Hematopoietic multipotent progenitor cell treated with erythropoietin and hydrocortisone succinate and interleukin-3 and kit ligand, for 17 days (in vitro differentiated cells): ENCODE results near the gene ASAP2.

Experiments used
- DNase-seq: peaks from one replicate; pipeline ENCODE4 v3.0.0-alpha.2; 2015; ENCODE audit warnings: low spot score

ASAP2 gene

GRCh38 chr2:9275399-9275798 lies 68.8 kb downstream of the ASAP2 start:
- DNase-seq = no peak

- DNase-seq = no peak
Measured at GRCh38 chr2:9276074-9276473, 69.5 kb downstream of the ASAP2 start.

- DNase-seq = no peak
Measured at GRCh38 chr2:9276901-9277451, 70.4 kb downstream of the ASAP2 start.

GRCh38 chr2:9278439-9278838 lies 71.8 kb downstream of the ASAP2 start:
- no peak for DNase-seq

- no peak for DNase-seq
Measured at GRCh38 chr2:9279426-9279825, 72.8 kb downstream of the ASAP2 start.

- DNase-seq = no peak
Measured at GRCh38 chr2:9280224-9280623, 73.6 kb downstream of the ASAP2 start.

- DNase-seq = no peak
Measured at GRCh38 chr2:9281145-9281544, 74.5 kb downstream of the ASAP2 start.

GRCh38 chr2:9282128-9283112 lies 75.8 kb downstream of the ASAP2 start:
- no peak for DNase-seq

- no peak for DNase-seq
Measured at GRCh38 chr2:9284521-9285297, 78.1 kb downstream of the ASAP2 start.

GRCh38 chr2:9285385-9285920 lies 78.8 kb downstream of the ASAP2 start:
- no peak for DNase-seq

- DNase-seq = no peak
Measured at GRCh38 chr2:9285921-9286320, 79.3 kb downstream of the ASAP2 start.

- DNase-seq = no peak
Measured at GRCh38 chr2:9286554-9287399, 80.2 kb downstream of the ASAP2 start.

- no peak for DNase-seq
Measured at GRCh38 chr2:9287400-9288045, 80.9 kb downstream of the ASAP2 start.

GRCh38 chr2:9288233-9288632 lies 81.6 kb downstream of the ASAP2 start:
- DNase-seq = no peak

GRCh38 chr2:9288681-9289338 lies 82.2 kb downstream of the ASAP2 start:
- no peak for DNase-seq

- DNase-seq = no peak
Measured at GRCh38 chr2:9291331-9291730, 84.7 kb downstream of the ASAP2 start.

GRCh38 chr2:9291866-9292265 lies 85.3 kb downstream of the ASAP2 start:
- no peak for DNase-seq

- no peak for DNase-seq
Measured at GRCh38 chr2:9292426-9292825, 85.8 kb downstream of the ASAP2 start.

- DNase-seq = no peak
Measured at GRCh38 chr2:9294764-9295163, 88.2 kb downstream of the ASAP2 start.

- DNase-seq = no peak
Measured at GRCh38 chr2:9296559-9296958, 89.9 kb downstream of the ASAP2 start.
